Ectodermal cell (in vitro differentiated cells): ENCODE results near the gene PPA2.
"Not testable (repeated sequence)": the region's sequence is repeated elsewhere in the genome, so short reads cannot be mapped to it uniquely, and the experiment has no call there.

Experiments
- H3K27ac ChIP-seq: 2 replicates; pipeline ENCODE4 v1.7.0; 2013; ENCODE audit warnings: mild to moderate bottlenecking, low read depth, low read length; ENCODE audit not compliant: insufficient read depth, poor library complexity, severe bottlenecking
- H3K27me3 ChIP-seq: 2 replicates; pipeline ENCODE4 v1.7.0; 2013; ENCODE audit warnings: mild to moderate bottlenecking, low read length; ENCODE audit not compliant: insufficient read depth, control insufficient read depth, poor library complexity, severe bottlenecking
- H3K36me3 ChIP-seq: one replicate; pipeline ENCODE4 v1.7.0; 2013; ENCODE audit warnings: low read length; ENCODE audit not compliant: control insufficient read depth, insufficient read depth
- H3K4me1 ChIP-seq: one replicate; pipeline ENCODE4 v1.7.0; 2013; ENCODE audit warnings: low read length; ENCODE audit not compliant: control insufficient read depth, insufficient read depth
- H3K4me3 ChIP-seq: 2 replicates; pipeline ENCODE4 v1.7.0; 2013; ENCODE audit warnings: low read depth, low read length, control low read depth; ENCODE audit not compliant: insufficient read depth
- H3K9me3 ChIP-seq: 2 replicates; pipeline ENCODE4 v1.7.0; 2013; ENCODE audit warnings: mild to moderate bottlenecking, low read length, moderate library complexity; ENCODE audit not compliant: control insufficient read depth
- WGBS, 2 experiments: methylation state at CpG; one replicate each; pipeline ENCODE4 v1.1.7; 2013; ENCODE audit warnings: missing lambda C conversion rate in 2 of 2; 5-methylcytosine and 5-hydroxymethylcytosine counted together

PPA2 gene

GRCh38 chr4:105483840-105484239 is 10.0 kb upstream of the PPA2 start:
- WGBS, 2 experiments: 99 to 100% methylated on average over 3 of the region's 3 CpGs
- H3K36me3 ChIP-seq: no peaks in the 10 kb centered on the region
- no peaks in the 10 kb centered on the region for H3K4me1 ChIP-seq
- no peaks in the 10 kb centered on the region for H3K9me3 ChIP-seq
- H3K4me3 ChIP-seq: no peak overlapping the region
- no peak overlapping the region for H3K27ac ChIP-seq
- H3K27me3 ChIP-seq: no peaks in the 10 kb centered on the region

- Histone ChIP-seq H3K27ac (no peak overlapping the region), H3K36me3 (no peaks in the 10 kb centered on the region), H3K4me1 (peaks cover 10% of the 10 kb centered on the region), H3K27me3 (peaks cover 4% of the 10 kb centered on the region), H3K4me3 (peak overlapping the region; percentile 84), H3K9me3 (no peaks in the 10 kb centered on the region)
- WGBS, 2 experiments: 21% methylated on average over 21 to 22 of the region's 23 CpGs
These were observed 247 bp upstream of the PPA2 start for GRCh38 chr4:105474099-105474518.

- Histone ChIP-seq H3K9me3 (no peaks in the 10 kb centered on the region), H3K27me3 (peaks cover 4% of the 10 kb centered on the region), H3K27ac (peak overlapping the region; percentile 86), H3K36me3 (no peaks in the 10 kb centered on the region), H3K4me3 (peak overlapping the region; percentile 84), H3K4me1 (peaks cover 10% of the 10 kb centered on the region)
- WGBS, 2 experiments: 10 to 12% methylated on average over 19 of the region's 19 CpGs
These were observed 965 bp downstream of the PPA2 start for GRCh38 chr4:105472871-105473323.

GRCh38 chr4:105471566-105472176 is 2.2 kb downstream of the PPA2 start:
- peak overlapping the region; percentile 36 for H3K27ac ChIP-seq
- H3K4me3 ChIP-seq: peak overlapping the region; percentile 84
- peaks cover 10% of the 10 kb centered on the region for H3K4me1 ChIP-seq
- no peaks in the 10 kb centered on the region for H3K9me3 ChIP-seq
- H3K27me3 ChIP-seq: peaks cover 4% of the 10 kb centered on the region
- 30 to 33% methylated on average over 10 of the region's 10 CpGs for WGBS, 2 experiments
- H3K36me3 ChIP-seq: no peaks in the 10 kb centered on the region

- H3K4me3 ChIP-seq: no peak overlapping the region
- 95% methylated on average over 6 of the region's 6 CpGs for WGBS, 2 experiments
- peaks cover 10% of the 10 kb centered on the region for H3K4me1 ChIP-seq
These were observed 3.1 kb downstream of the PPA2 start for GRCh38 chr4:105470766-105471165.

GRCh38 chr4:105469736-105470135 is 4.1 kb downstream of the PPA2 start:
- 86 to 100% methylated on average over 1 of the region's 1 CpG for WGBS, 2 experiments
- no peak overlapping the region for H3K27ac ChIP-seq
- H3K4me3 ChIP-seq: no peak overlapping the region
- H3K27me3 ChIP-seq: peaks cover under 1% of the 10 kb centered on the region
- H3K9me3 ChIP-seq: no peaks in the 10 kb centered on the region
- peaks cover 10% of the 10 kb centered on the region for H3K4me1 ChIP-seq
- H3K36me3 ChIP-seq: no peaks in the 10 kb centered on the region

More at GRCh38 chr4:105470766-105471165, 3.1 kb downstream of the PPA2 start:
- peaks cover 4% of the 10 kb centered on the region for H3K27me3 ChIP-seq
- no peaks in the 10 kb centered on the region for H3K36me3 ChIP-seq
- H3K27ac ChIP-seq: no peak overlapping the region
- no peaks in the 10 kb centered on the region for H3K9me3 ChIP-seq

GRCh38 chr4:105466580-105466979 is 7.3 kb downstream of the PPA2 start:
- Histone ChIP-seq H3K4me1 (no peaks in the 10 kb centered on the region), H3K9me3 (no peaks in the 10 kb centered on the region), H3K36me3 (no peaks in the 10 kb centered on the region), H3K27ac (no peak overlapping the region), H3K4me3 (no peak overlapping the region), H3K27me3 (no peaks in the 10 kb centered on the region)
- 97% methylated on average over 6 of the region's 6 CpGs for WGBS, 2 experiments

GRCh38 chr4:105464563-105464962 is 9.3 kb downstream of the PPA2 start:
- 94 to 97% methylated on average over 2 of the region's 2 CpGs for WGBS, 2 experiments
- H3K27me3 ChIP-seq, H3K9me3 ChIP-seq, H3K4me1 ChIP-seq, H3K27ac ChIP-seq, H3K4me3 ChIP-seq, H3K36me3 ChIP-seq: not testable (repeated sequence)

GRCh38 chr4:105462576-105462975 is 11.3 kb downstream of the PPA2 start:
- H3K4me3 ChIP-seq: no peak overlapping the region
- WGBS, 2 experiments: 87 to 95% methylated on average over 3 of the region's 3 CpGs
- no peaks in the 10 kb centered on the region for H3K27me3 ChIP-seq
- no peak overlapping the region for H3K27ac ChIP-seq
- no peaks in the 10 kb centered on the region for H3K4me1 ChIP-seq
- H3K36me3 ChIP-seq: no peaks in the 10 kb centered on the region
- H3K9me3 ChIP-seq: no peaks in the 10 kb centered on the region

- no peak overlapping the region for H3K4me3 ChIP-seq
- no peaks in the 10 kb centered on the region for H3K36me3 ChIP-seq
- H3K9me3 ChIP-seq: no peaks in the 10 kb centered on the region
- WGBS, 2 experiments: 99 to 100% methylated on average over 5 to 6 of the region's 6 CpGs
- no peak overlapping the region for H3K27ac ChIP-seq
- H3K27me3 ChIP-seq: no peaks in the 10 kb centered on the region
- no peaks in the 10 kb centered on the region for H3K4me1 ChIP-seq
These were observed 12.1 kb downstream of the PPA2 start for GRCh38 chr4:105461621-105462382.
